GM18508 (cell line): ENCODE data around the gene CHIC2.

Experiments used
- ATAC-seq: cut with Tn5 transposase; IDR thresholded peaks from one replicate; pipeline ENCODE4 v1.9.1; 2021; ENCODE audit warnings: moderate number of reproducible peaks; ENCODE audit not compliant: insufficient read depth, unreplicated experiment

Gene CHIC2

GRCh38 chr4:54015423-54016030 is 48.9 kb downstream of the CHIC2 start:
- no peak for ATAC-seq

- no peak for ATAC-seq
Observed at GRCh38 chr4:54014666-54015160, 49.7 kb downstream of the CHIC2 start.

GRCh38 chr4:54011201-54011600 is 53.2 kb downstream of the CHIC2 start:
- ATAC-seq = no peak

GRCh38 chr4:54006755-54007154 is 57.6 kb downstream of the CHIC2 start:
- no peak for ATAC-seq

- no peak for ATAC-seq
Observed at GRCh38 chr4:54005475-54005874, 58.9 kb downstream of the CHIC2 start.

- no peak for ATAC-seq
Observed at GRCh38 chr4:54004463-54004862, 59.9 kb downstream of the CHIC2 start.

- no peak for ATAC-seq
Observed at GRCh38 chr4:54001668-54002365, 62.6 kb downstream of the CHIC2 start.

GRCh38 chr4:53997898-53998297 is 66.5 kb downstream of the CHIC2 start:
- no peak for ATAC-seq

- no peak for ATAC-seq
Observed at GRCh38 chr4:53994382-53995102, 69.9 kb downstream of the CHIC2 start.

GRCh38 chr4:53992785-53993184 is 71.6 kb downstream of the CHIC2 start:
- ATAC-seq = no peak

GRCh38 chr4:53991821-53992220 is 72.6 kb downstream of the CHIC2 start:
- no peak for ATAC-seq

GRCh38 chr4:53990641-53991040 is 73.8 kb downstream of the CHIC2 start:
- no peak for ATAC-seq

GRCh38 chr4:53987761-53988171 is 76.6 kb downstream of the CHIC2 start:
- ATAC-seq = no peak

GRCh38 chr4:53986062-53986461 is 78.3 kb downstream of the CHIC2 start:
- ATAC-seq = no peak

- ATAC-seq = no peak
Observed at GRCh38 chr4:53981567-53981966, 82.8 kb downstream of the CHIC2 start.

- no peak for ATAC-seq
Observed at GRCh38 chr4:53981066-53981465, 83.3 kb downstream of the CHIC2 start.

- no peak for ATAC-seq
Observed at GRCh38 chr4:53974561-53974960, 89.8 kb downstream of the CHIC2 start.

- ATAC-seq = no peak
Observed at GRCh38 chr4:53967986-53968385, 96.4 kb downstream of the CHIC2 start.

GRCh38 chr4:53963781-53964180 is 100.6 kb downstream of the CHIC2 start:
- no peak for ATAC-seq

GRCh38 chr4:53963336-53963735 is 101.1 kb downstream of the CHIC2 start:
- ATAC-seq = no peak

GRCh38 chr4:53962516-53963225 is 101.7 kb downstream of the CHIC2 start:
- no peak for ATAC-seq
